Peyer's patch (tissue), 4 donors: Measurements from ENCODE around the gene CYP3A4.

Experiments used
- CTCF ChIP-seq, 6 experiments: fragments of 450-650 bp in 4 of 6; fragments of 200-600 bp in 2 of 6; sonication (generic) in 1 of 6; IDR thresholded peaks; one replicate each; pipeline ENCODE4 v1.5.1; 2017 to 2019; ENCODE audit warnings: antibody characterized with exemption in 6 of 6, mild to moderate bottlenecking in 3 of 6, moderate library complexity in 1 of 6
- POLR2A ChIP-seq, 2 donors: fragments of 450-650 bp; IDR thresholded peaks; one replicate each; pipeline ENCODE4 v1.5.1; 2017; ENCODE audit warnings: antibody characterized with exemption in 2 of 2, mild to moderate bottlenecking in 2 of 2, moderate library complexity in 2 of 2

GRCh38 chr7:99778880-99779279 lies 5.1 kb downstream of the CYP3A4 start:
- TF ChIP-seq POLR2A (IDR thresholded peaks at IDR 0.05) (no peak), CTCF (IDR thresholded peaks at IDR 0.05) (no peak)
